GM19240 (cell line): ENCODE measurements around the gene TTLL11.

ENCODE experiments used
- DNase-seq: peaks from one replicate; pipeline ENCODE4 v3.0.0; 2011; ENCODE audit warnings: low spot score; ENCODE audit not compliant: insufficient read length

TTLL11 gene

GRCh38 chr9:122109035-122109813 is 16.1 kb upstream of the TTLL11 start:
- DNase-seq, result no peak

GRCh38 chr9:122107291-122107805 is 14.2 kb upstream of the TTLL11 start:
- no peak for DNase-seq

GRCh38 chr9:122106576-122106975 is 13.5 kb upstream of the TTLL11 start:
- DNase-seq, result no peak

GRCh38 chr9:122103985-122104384 is 10.9 kb upstream of the TTLL11 start:
- no peak for DNase-seq

- no peak for DNase-seq
Measured at GRCh38 chr9:122102156-122102555, 9.0 kb upstream of the TTLL11 start.

- DNase-seq, result no peak
Measured at GRCh38 chr9:122100756-122101155, 7.6 kb upstream of the TTLL11 start.

GRCh38 chr9:122099271-122099869 is 6.3 kb upstream of the TTLL11 start:
- peak; percentile 53 for DNase-seq

- no peak for DNase-seq
Measured at GRCh38 chr9:122097679-122098315, 4.7 kb upstream of the TTLL11 start.

- no peak for DNase-seq
Measured at GRCh38 chr9:122096620-122097415, 3.7 kb upstream of the TTLL11 start.

- peak; percentile 24 for DNase-seq
Measured at GRCh38 chr9:122095010-122095767, 2.1 kb upstream of the TTLL11 start.

- DNase-seq, result no peak
Measured at GRCh38 chr9:122091682-122092592, 1.2 kb downstream of the TTLL11 start.

GRCh38 chr9:122090981-122091380 is 2.1 kb downstream of the TTLL11 start:
- no peak for DNase-seq

GRCh38 chr9:122090287-122090883 is 2.7 kb downstream of the TTLL11 start:
- DNase-seq, result no peak

- no peak for DNase-seq
Measured at GRCh38 chr9:122088880-122089706, 4.0 kb downstream of the TTLL11 start.

GRCh38 chr9:122087406-122088200 is 5.5 kb downstream of the TTLL11 start:
- DNase-seq, result no peak

- DNase-seq, result no peak
Measured at GRCh38 chr9:122086873-122087272, 6.2 kb downstream of the TTLL11 start.

GRCh38 chr9:122085260-122085659 is 7.8 kb downstream of the TTLL11 start:
- no peak for DNase-seq
